Vagina (tissue), 2 donors: ENCODE results near the gene PRR5L. TPM values are rescaled to one million over a fixed set of nuclear protein-coding genes. Genes with fewer than 3 reads are reported as not detected.

Experiments used
- DNase-seq, 2 donors: peaks; one replicate each; pipeline ENCODE4 v3.0.0-alpha.2; 2017; ENCODE audit errors: extremely low spot score in 2 of 2
- H3K27ac ChIP-seq: fragments of 200-600 bp; sonication (generic); one replicate; pipeline ENCODE4 v1.5.1; 2019
- H3K27me3 ChIP-seq: fragments of 200-600 bp; sonication (generic); one replicate; pipeline ENCODE4 v1.5.1; 2019
- H3K36me3 ChIP-seq, 2 donors: fragments of 200-600 bp; sonication (generic); one replicate each; pipeline ENCODE4 v1.5.1; 2017 to 2019
- H3K4me1 ChIP-seq: fragments of 200-600 bp; sonication (generic); one replicate; pipeline ENCODE4 v1.5.1; 2019
- H3K4me3 ChIP-seq, 2 donors: fragments of 200-600 bp; sonication (generic); 1 replicate in 1 of 2; 2 replicates in 1 of 2; pipeline ENCODE4 v1.5.1; 2016 to 2019
- H3K9me3 ChIP-seq: fragments of 200-600 bp; sonication (generic); one replicate; pipeline ENCODE4 v1.5.1; 2019
- CTCF ChIP-seq, 3 experiments: fragments of 450-650 bp in 2 of 3; fragments of 200-600 bp in 1 of 3; sonication (generic) in 1 of 3; IDR thresholded peaks; one replicate each; pipeline ENCODE4 v1.5.1; 2017 to 2019; ENCODE audit warnings: antibody characterized with exemption in 3 of 3, mild to moderate bottlenecking in 2 of 3, moderate library complexity in 2 of 3
- POLR2A ChIP-seq, 2 donors: fragments of 450-650 bp; IDR thresholded peaks; one replicate each; pipeline ENCODE4 v1.6.1; 2017; ENCODE audit warnings: antibody characterized with exemption in 2 of 2, mild to moderate bottlenecking in 2 of 2, moderate library complexity in 2 of 2
- POLR2AphosphoS5 ChIP-seq, 2 donors: sonication (generic); formaldehyde crosslinking; IDR thresholded peaks; one replicate each; pipeline ENCODE4 v1.9.0; 2017; ENCODE audit warnings: antibody characterized with exemption in 2 of 2, mild to moderate bottlenecking in 2 of 2, low read depth in 1 of 2; ENCODE audit not compliant: insufficient read depth in 1 of 2
- intact Hi-C: fragments of 100-400 bp; cut with DNase I; formaldehyde crosslinking; loops from one replicate; pipeline ENCODE4 v1.15.1; 2023
- total RNA-seq: library from RNA; depleted of rRNA; stranded (reverse); fragments of >200 nt; gene quantifications from one replicate; pipeline ENCODE4 v1.2.3, GENCODE V29; 2016

The PRR5L gene
- total RNA-seq, 1 donor from 2014 or later: 27.5 TPM

GRCh38 chr11:36453678-36454077, 157.6 kb downstream of the PRR5L start:
- Histone ChIP-seq H3K9me3 (no peaks in the 10 kb centered on the region), H3K27ac (no peak overlapping the region), H3K36me3 (no peaks in the 10 kb centered on the region), H3K4me3 (no peak overlapping the region), H3K27me3 (no peaks in the 10 kb centered on the region), H3K4me1 (peaks cover 69% of the 10 kb centered on the region)
- intact Hi-C loops: no loop called here
- TF ChIP-seq POLR2AphosphoS5 (IDR thresholded peaks at IDR 0.05; ENCODE audit: insufficient read depth in 1 of 2, low read depth in 1 of 2) (no peak), POLR2A (IDR thresholded peaks at IDR 0.05) (no peak)
- DNase-seq: peak in 1 of 2 donors; percentile 82

DNA sequence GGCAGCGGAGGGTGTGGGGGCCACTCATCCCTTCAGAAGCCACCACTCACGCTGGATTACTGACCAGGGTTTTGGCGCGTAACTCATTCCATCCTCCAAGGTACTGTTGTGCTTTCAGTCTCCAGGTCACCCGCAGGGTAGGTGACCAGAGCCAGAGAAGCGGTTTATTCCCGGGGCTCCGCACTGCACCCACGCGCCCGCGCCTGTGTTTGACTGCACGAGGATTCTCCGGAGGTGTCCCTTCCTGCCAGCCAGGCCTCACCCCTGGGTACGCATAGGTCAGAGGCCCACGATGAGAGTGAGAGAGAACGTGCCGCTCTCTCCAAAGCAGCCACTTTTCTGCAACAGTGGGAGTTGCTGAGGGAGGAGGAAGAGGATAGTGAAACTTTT, 158.5 kb downstream of the PRR5L start:
- H3K36me3 ChIP-seq: no peaks in the 10 kb centered on the region
- peaks cover 62% of the 10 kb centered on the region for H3K4me1 ChIP-seq
- no peaks in the 10 kb centered on the region for H3K9me3 ChIP-seq
- no peaks in the 10 kb centered on the region for H3K27me3 ChIP-seq
- DNase-seq: peak in 1 of 2 donors; percentile 82
- H3K4me3 ChIP-seq: no peak overlapping the region
- H3K27ac ChIP-seq: no peak overlapping the region
- TF ChIP-seq POLR2AphosphoS5 (IDR thresholded peaks at IDR 0.05; ENCODE audit: insufficient read depth in 1 of 2, low read depth in 1 of 2) (no peak), CTCF (IDR thresholded peaks at IDR 0.05) (no peak), POLR2A (IDR thresholded peaks at IDR 0.05) (no peak)
- intact Hi-C loops: no loop called here

DNA sequence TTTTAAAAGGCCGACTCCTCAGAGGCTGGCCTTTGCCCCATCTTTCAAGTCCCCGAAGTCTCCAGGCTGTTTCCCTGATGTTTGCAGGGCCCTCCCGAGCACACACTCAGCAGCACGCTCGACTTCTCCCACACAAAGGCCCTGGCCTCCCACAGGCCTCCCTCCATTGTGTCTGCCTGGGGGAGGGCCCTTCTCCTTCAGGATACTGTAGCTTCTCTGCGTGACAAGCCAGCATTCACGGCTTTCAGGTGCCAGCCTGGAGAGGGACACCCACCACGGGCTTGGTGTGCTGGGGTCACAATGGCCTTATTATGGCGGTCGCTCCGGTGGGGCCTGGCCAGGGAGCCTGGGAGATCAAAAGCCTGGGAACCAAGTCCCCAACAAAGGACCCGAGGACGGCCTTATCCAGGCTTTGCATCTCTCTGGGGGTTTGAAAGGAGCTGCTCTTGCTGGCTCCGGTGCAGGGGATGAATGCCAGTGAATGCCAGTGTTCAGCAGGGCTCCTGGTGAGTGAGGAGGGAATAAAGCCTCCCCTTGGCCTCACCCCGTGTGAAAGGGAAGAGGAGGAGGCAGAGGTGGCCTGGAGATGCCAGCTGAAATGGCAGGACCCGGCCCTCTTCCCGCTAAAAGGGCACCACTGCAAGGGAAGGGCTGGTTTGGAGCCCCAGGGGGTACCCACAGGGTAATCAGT, 159.0 kb downstream of the PRR5L start:
- peak in 1 of 2 donors; percentile 77 for DNase-seq
- no peak overlapping the region for H3K4me3 ChIP-seq
- H3K27ac ChIP-seq: peak overlapping the region; percentile 71
- TF ChIP-seq POLR2AphosphoS5 (IDR thresholded peaks at IDR 0.05; ENCODE audit: insufficient read depth in 1 of 2, low read depth in 1 of 2) (no peak), POLR2A (IDR thresholded peaks at IDR 0.05) (no peak), CTCF (IDR thresholded peaks at IDR 0.05) (no peak)
- no peaks in the 10 kb centered on the region for H3K9me3 ChIP-seq
- no peaks in the 10 kb centered on the region for H3K27me3 ChIP-seq
- H3K36me3 ChIP-seq: no peaks in the 10 kb centered on the region
- peaks cover 57% of the 10 kb centered on the region for H3K4me1 ChIP-seq
- intact Hi-C loops: no loop called here

- intact Hi-C loops: no loop called here
- H3K27ac ChIP-seq: peak overlapping the region; percentile 71
- DNase-seq: peak in 1 of 2 donors; percentile 92
- TF ChIP-seq POLR2AphosphoS5 (IDR thresholded peaks at IDR 0.05; ENCODE audit: insufficient read depth in 1 of 2, low read depth in 1 of 2) (peak; percentile 29 to 83), POLR2A (IDR thresholded peaks at IDR 0.05) (no peak), CTCF (IDR thresholded peaks at IDR 0.05) (no peak)
- no peaks in the 10 kb centered on the region for H3K9me3 ChIP-seq
- H3K36me3 ChIP-seq: no peaks in the 10 kb centered on the region
- no peak overlapping the region for H3K4me3 ChIP-seq
- H3K4me1 ChIP-seq: peaks cover 51% of the 10 kb centered on the region
- H3K27me3 ChIP-seq: no peaks in the 10 kb centered on the region
Observed at GRCh38 chr11:36455658-36456111, 159.6 kb downstream of the PRR5L start.

DNA sequence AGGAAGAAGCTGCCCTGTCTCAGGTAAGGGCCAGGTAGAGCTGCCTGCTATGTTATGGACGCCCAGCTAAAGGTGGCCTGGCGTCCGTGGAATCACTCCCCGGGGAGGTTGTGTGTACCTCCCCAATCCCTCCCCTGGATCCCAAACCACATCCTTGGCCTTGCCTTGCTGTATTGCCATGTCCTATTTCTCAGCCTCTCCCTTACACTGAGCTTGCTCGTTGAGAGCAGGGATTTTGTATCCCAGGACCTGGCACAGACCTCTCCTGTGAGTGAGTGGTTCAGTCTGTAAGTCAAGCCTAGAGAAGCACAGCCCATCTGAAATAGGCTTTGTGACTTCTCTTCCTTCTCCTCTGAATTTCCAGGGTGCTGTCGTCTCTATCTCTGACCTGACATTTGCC, 160.1 kb downstream of the PRR5L start:
- Histone ChIP-seq H3K4me1 (peaks cover 46% of the 10 kb centered on the region), H3K27me3 (no peaks in the 10 kb centered on the region), H3K9me3 (no peaks in the 10 kb centered on the region), H3K4me3 (no peak overlapping the region), H3K36me3 (no peaks in the 10 kb centered on the region), H3K27ac (peak overlapping the region; percentile 71)
- no peak for DNase-seq
- TF ChIP-seq CTCF (IDR thresholded peaks at IDR 0.05) (no peak), POLR2AphosphoS5 (IDR thresholded peaks at IDR 0.05; ENCODE audit: insufficient read depth in 1 of 2, low read depth in 1 of 2) (no peak), POLR2A (IDR thresholded peaks at IDR 0.05) (no peak)
- intact Hi-C loops: no loop called here
